HEK293 (cell line): ENCODE data around the gene NFS1.

Experiments
- AEBP2 ChIP-seq: fragments of 450-650 bp; formaldehyde crosslinking; IDR thresholded peaks from 2 replicates; pipeline ENCODE4 v1.5.1; 2016; ENCODE audit warnings: missing biosample characterization, missing genetic modification characterization, borderline replicate concordance
- ATF2 ChIP-seq: fragments of 450-650 bp; formaldehyde crosslinking; IDR thresholded peaks from 2 replicates; pipeline ENCODE4 v1.5.1; 2016; ENCODE audit warnings: missing biosample characterization, missing genetic modification characterization, low read depth
- EGR2 ChIP-seq: fragments of 450-650 bp; formaldehyde crosslinking; IDR thresholded peaks from 2 replicates; pipeline ENCODE4 v1.5.1; 2016; ENCODE audit warnings: low read depth, missing biosample characterization, missing genetic modification characterization
- GFI1B ChIP-seq: fragments of 450-650 bp; formaldehyde crosslinking; IDR thresholded peaks from 2 replicates; pipeline ENCODE4 v1.5.1; 2016; ENCODE audit warnings: missing biosample characterization, missing genetic modification characterization
- HOXA7 ChIP-seq: sonication (generic); formaldehyde crosslinking; IDR thresholded peaks from 2 replicates; pipeline ENCODE4 v1.8.1; 2022; ENCODE audit warnings: missing genetic modification reagents, borderline replicate concordance
- HOXC10 ChIP-seq: sonication (generic); formaldehyde crosslinking; IDR thresholded peaks from 2 replicates; pipeline ENCODE4 v1.8.1; 2023; ENCODE audit warnings: mild to moderate bottlenecking, missing genetic modification reagents
- KLF10 ChIP-seq: fragments of 450-650 bp; IDR thresholded peaks from 2 replicates; pipeline ENCODE4 v1.5.1; 2018; ENCODE audit warnings: missing biosample characterization, mild to moderate bottlenecking, missing genetic modification characterization
- YY2 ChIP-seq: fragments of 450-650 bp; formaldehyde crosslinking; IDR thresholded peaks from 2 replicates; pipeline ENCODE4 v1.5.1; 2016; ENCODE audit warnings: missing biosample characterization, missing genetic modification characterization
- ZBTB20 ChIP-seq: fragments of 450-650 bp; formaldehyde crosslinking; IDR thresholded peaks from 2 replicates; pipeline ENCODE4 v1.5.1; 2016; ENCODE audit warnings: missing biosample characterization, missing genetic modification characterization
- ZBTB48 ChIP-seq: fragments of 450-650 bp; formaldehyde crosslinking; IDR thresholded peaks from 2 replicates; pipeline ENCODE4 v1.5.1; 2016; ENCODE audit warnings: missing biosample characterization, missing genetic modification characterization
- ZNF10 ChIP-seq: fragments of 450-650 bp; formaldehyde crosslinking; IDR thresholded peaks from 2 replicates; pipeline ENCODE4 v1.5.1; 2017; ENCODE audit warnings: missing biosample characterization, missing genetic modification characterization
- ZNF132 ChIP-seq: fragments of 450-650 bp; formaldehyde crosslinking; IDR thresholded peaks from 2 replicates; pipeline ENCODE4 v1.5.1; 2017; ENCODE audit warnings: missing biosample characterization, missing genetic modification characterization, borderline replicate concordance
- ZNF133 ChIP-seq: fragments of 450-650 bp; formaldehyde crosslinking; IDR thresholded peaks from 2 replicates; pipeline ENCODE4 v1.5.1; 2016; ENCODE audit warnings: missing biosample characterization, missing genetic modification characterization
- ZNF146 ChIP-seq: fragments of 450-650 bp; formaldehyde crosslinking; IDR thresholded peaks from 2 replicates; pipeline ENCODE4 v1.5.1; 2016; ENCODE audit warnings: missing biosample characterization, missing genetic modification characterization
- ZNF202 ChIP-seq: fragments of 450-650 bp; formaldehyde crosslinking; IDR thresholded peaks from 2 replicates; pipeline ENCODE4 v1.5.1; 2016; ENCODE audit warnings: missing biosample characterization, missing genetic modification characterization, borderline replicate concordance
- ZNF23 ChIP-seq: fragments of 450-650 bp; formaldehyde crosslinking; IDR thresholded peaks from 2 replicates; pipeline ENCODE4 v1.5.1; 2016; ENCODE audit warnings: missing biosample characterization, missing genetic modification characterization, borderline replicate concordance
- ZNF239 ChIP-seq: fragments of 450-650 bp; formaldehyde crosslinking; IDR thresholded peaks from 2 replicates; pipeline ENCODE4 v1.5.1; 2016; ENCODE audit warnings: missing biosample characterization, missing genetic modification characterization
- ZNF248 ChIP-seq: fragments of 450-650 bp; formaldehyde crosslinking; IDR thresholded peaks from 2 replicates; pipeline ENCODE4 v1.5.1; 2017; ENCODE audit warnings: missing biosample characterization, missing genetic modification characterization
- ZNF324 ChIP-seq: fragments of 450-650 bp; formaldehyde crosslinking; IDR thresholded peaks from 2 replicates; pipeline ENCODE4 v1.5.1; 2016; ENCODE audit warnings: missing biosample characterization, missing genetic modification characterization
- ZNF350 ChIP-seq: fragments of 450-650 bp; formaldehyde crosslinking; IDR thresholded peaks from 2 replicates; pipeline ENCODE4 v1.5.0; 2017; ENCODE audit warnings: missing biosample characterization, mild to moderate bottlenecking, missing genetic modification characterization
- ZNF510 ChIP-seq: fragments of 450-650 bp; formaldehyde crosslinking; IDR thresholded peaks from 2 replicates; pipeline ENCODE4 v1.5.1; 2018; ENCODE audit warnings: mild to moderate bottlenecking, missing genetic modification characterization, missing biosample characterization; ENCODE audit not compliant: insufficient replicate concordance
- ZNF560 ChIP-seq: fragments of 450-650 bp; formaldehyde crosslinking; IDR thresholded peaks from 2 replicates; pipeline ENCODE4 v1.5.1; 2017; ENCODE audit warnings: missing biosample characterization, missing genetic modification characterization, borderline replicate concordance
- ZNF571 ChIP-seq: fragments of 450-650 bp; formaldehyde crosslinking; IDR thresholded peaks from 2 replicates; pipeline ENCODE4 v1.5.0; 2017; ENCODE audit warnings: missing biosample characterization, missing genetic modification characterization
- ZNF76 ChIP-seq: fragments of 450-650 bp; formaldehyde crosslinking; IDR thresholded peaks from 2 replicates; pipeline ENCODE4; 2016; ENCODE audit warnings: low read depth, missing biosample characterization, missing genetic modification characterization, borderline replicate concordance
- ZNF843 ChIP-seq: fragments of 450-650 bp; formaldehyde crosslinking; IDR thresholded peaks from 2 replicates; pipeline ENCODE4 v1.5.1; 2016; ENCODE audit warnings: missing biosample characterization, missing genetic modification characterization
- TF ChIP-seq, protein P1 (sequence below): fragments of 450-650 bp; formaldehyde crosslinking; IDR thresholded peaks from 2 replicates; pipeline ENCODE4 v1.5.1; 2016; ENCODE audit warnings: missing biosample characterization, missing genetic modification characterization
- TF ChIP-seq, protein P2 (sequence below): fragments of 450-650 bp; formaldehyde crosslinking; IDR thresholded peaks from 2 replicates; pipeline ENCODE4; 2016; ENCODE audit warnings: missing biosample characterization, missing genetic modification characterization
- TF ChIP-seq, protein P3 (sequence below): fragments of 450-650 bp; formaldehyde crosslinking; IDR thresholded peaks from 2 replicates; pipeline ENCODE4 v1.5.1; 2016; ENCODE audit warnings: missing biosample characterization, missing genetic modification characterization
- TF ChIP-seq, protein P4 (sequence below): fragments of 450-650 bp; IDR thresholded peaks from 2 replicates; pipeline ENCODE4 v1.5.1; 2018; ENCODE audit warnings: missing biosample characterization, missing genetic modification characterization

The NFS1 gene

DNA sequence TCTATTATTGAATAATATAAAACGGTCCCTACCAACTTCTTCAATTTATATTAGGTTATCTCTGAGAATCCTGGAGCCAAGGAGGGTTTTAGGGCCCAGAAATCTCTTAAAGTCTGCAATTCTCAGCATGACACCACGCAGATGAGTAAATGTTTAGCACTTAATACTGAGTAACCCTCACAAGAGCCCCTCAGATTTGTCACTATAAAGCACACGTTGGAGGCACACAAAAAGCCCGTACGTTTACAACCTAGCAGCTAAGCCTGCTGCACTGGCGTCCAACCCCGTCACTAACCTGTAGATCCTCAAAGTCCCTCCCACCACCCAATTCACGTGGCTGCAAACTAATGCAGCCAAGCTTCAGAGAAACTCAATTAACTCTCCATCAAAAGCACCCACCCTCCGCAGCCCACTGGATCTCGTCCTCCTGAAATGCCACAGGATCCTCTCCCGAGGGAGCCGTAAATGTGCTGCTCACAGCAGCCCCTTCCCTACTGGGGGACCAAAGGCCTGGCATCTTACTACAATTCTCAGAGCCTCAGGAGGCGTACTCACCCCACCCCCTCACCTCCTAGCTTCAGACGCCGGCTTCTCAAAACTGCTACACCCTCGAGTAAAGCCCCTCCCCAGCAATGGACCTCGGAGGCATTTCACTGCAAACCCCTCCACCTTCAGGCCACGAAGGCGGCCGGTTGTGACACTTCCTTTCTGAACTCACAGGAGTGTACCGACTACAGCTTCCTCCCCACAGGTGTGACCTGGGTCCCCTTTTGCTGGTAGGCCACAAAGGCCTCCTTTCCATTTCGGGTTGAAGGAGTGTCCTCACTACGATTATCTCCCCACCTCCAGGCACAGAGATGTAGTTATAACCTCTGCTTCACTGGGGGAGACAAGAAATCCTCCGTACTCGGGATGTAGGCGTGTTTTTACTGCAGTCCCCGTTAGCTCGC lies 35.4 kb downstream of the NFS1 start (continued):
- no peak for TF ChIP-seq ZNF571
- no peak for TF ChIP-seq ZNF843 (tag by site-specific recombination)
- no peak for TF ChIP-seq GFI1B
- TF ChIP-seq ZNF146 (tag by site-specific recombination), result no peak
- no peak for TF ChIP-seq KLF10 (tag by site-specific recombination)
- TF ChIP-seq, protein P1, sequence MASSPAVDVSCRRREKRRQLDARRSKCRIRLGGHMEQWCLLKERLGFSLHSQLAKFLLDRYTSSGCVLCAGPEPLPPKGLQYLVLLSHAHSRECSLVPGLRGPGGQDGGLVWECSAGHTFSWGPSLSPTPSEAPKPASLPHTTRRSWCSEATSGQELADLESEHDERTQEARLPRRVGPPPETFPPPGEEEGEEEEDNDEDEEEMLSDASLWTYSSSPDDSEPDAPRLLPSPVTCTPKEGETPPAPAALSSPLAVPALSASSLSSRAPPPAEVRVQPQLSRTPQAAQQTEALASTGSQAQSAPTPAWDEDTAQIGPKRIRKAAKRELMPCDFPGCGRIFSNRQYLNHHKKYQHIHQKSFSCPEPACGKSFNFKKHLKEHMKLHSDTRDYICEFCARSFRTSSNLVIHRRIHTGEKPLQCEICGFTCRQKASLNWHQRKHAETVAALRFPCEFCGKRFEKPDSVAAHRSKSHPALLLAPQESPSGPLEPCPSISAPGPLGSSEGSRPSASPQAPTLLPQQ (tag by site-specific recombination), result 0 out of 2 replicates have a peak, but pooled peaks have one; percentile 9
- TF ChIP-seq HOXA7 (CRISPR knock-in tag), result no peak
- no peak for TF ChIP-seq ZNF202 (tag by site-specific recombination)
- TF ChIP-seq EGR2, result peak; percentile 84
- no peak for TF ChIP-seq ZNF132 (tag by site-specific recombination)
- TF ChIP-seq, protein P2, sequence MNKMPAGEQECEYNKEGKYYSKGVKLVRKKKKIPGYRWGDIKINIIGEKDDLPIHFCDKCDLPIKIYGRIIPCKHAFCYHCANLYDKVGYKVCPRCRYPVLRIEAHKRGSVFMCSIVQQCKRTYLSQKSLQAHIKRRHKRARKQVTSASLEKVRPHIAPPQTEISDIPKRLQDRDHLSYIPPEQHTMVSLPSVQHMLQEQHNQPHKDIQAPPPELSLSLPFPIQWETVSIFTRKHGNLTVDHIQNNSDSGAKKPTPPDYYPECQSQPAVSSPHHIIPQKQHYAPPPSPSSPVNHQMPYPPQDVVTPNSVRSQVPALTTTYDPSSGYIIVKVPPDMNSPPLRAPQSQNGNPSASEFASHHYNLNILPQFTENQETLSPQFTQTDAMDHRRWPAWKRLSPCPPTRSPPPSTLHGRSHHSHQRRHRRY (tag by site-specific recombination), result no peak
- TF ChIP-seq YY2, result no peak
- no peak for TF ChIP-seq ZNF560 (tag by site-specific recombination)
- TF ChIP-seq ZNF324 (tag by site-specific recombination), result no peak
- TF ChIP-seq ZBTB48 (tag by site-specific recombination), result no peak
- TF ChIP-seq, protein P3, sequence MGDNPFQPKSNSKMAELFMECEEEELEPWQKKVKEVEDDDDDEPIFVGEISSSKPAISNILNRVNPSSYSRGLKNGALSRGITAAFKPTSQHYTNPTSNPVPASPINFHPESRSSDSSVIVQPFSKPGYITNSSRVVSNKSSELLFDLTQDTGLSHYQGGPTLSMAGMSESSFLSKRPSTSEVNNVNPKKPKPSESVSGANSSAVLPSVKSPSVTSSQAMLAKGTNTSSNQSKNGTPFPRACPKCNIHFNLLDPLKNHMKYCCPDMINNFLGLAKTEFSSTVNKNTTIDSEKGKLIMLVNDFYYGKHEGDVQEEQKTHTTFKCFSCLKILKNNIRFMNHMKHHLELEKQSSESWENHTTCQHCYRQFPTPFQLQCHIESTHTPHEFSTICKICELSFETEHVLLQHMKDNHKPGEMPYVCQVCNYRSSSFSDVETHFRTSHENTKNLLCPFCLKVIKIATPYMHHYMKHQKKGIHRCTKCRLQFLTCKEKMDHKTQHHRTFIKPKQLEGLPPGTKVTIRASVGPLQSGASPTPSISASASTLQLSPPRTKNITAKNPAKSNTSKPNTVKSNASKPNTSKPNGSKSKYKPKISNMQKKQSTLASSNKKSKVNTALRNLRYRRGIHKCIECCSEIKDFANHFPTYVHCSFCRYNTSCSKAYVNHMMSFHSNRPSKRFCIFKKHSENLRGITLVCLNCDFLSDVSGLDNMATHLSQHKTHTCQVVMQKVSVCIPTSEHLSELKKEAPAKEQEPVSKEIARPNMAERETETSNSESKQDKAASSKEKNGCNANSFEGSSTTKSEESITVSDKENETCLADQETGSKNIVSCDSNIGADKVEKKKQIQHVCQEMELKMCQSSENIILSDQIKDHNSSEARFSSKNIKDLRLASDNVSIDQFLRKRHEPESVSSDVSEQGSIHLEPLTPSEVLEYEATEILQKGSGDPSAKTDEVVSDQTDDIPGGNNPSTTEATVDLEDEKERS (tag by site-specific recombination), result no peak
- no peak for TF ChIP-seq ZNF10 (tag by site-specific recombination)
- TF ChIP-seq ZNF133, result no peak
- TF ChIP-seq ZNF248 (tag by site-specific recombination), result no peak
- TF ChIP-seq, protein P4, sequence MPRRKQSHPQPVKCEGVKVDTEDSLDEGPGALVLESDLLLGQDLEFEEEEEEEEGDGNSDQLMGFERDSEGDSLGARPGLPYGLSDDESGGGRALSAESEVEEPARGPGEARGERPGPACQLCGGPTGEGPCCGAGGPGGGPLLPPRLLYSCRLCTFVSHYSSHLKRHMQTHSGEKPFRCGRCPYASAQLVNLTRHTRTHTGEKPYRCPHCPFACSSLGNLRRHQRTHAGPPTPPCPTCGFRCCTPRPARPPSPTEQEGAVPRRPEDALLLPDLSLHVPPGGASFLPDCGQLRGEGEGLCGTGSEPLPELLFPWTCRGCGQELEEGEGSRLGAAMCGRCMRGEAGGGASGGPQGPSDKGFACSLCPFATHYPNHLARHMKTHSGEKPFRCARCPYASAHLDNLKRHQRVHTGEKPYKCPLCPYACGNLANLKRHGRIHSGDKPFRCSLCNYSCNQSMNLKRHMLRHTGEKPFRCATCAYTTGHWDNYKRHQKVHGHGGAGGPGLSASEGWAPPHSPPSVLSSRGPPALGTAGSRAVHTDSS, result 0 out of 2 replicates have a peak, but pooled peaks have one; percentile 8
- TF ChIP-seq HOXC10, result no peak
- TF ChIP-seq ZNF239 (tag by site-specific recombination), result no peak
- no peak for TF ChIP-seq ZNF76 (tag by site-specific recombination)
- no peak for TF ChIP-seq ZNF350 (tag by site-specific recombination)
- no peak for TF ChIP-seq AEBP2 (tag by site-specific recombination)
- TF ChIP-seq ATF2, result no peak
- TF ChIP-seq ZNF23, result no peak
- TF ChIP-seq ZNF510 (tag by site-specific recombination), result no peak
- no peak for TF ChIP-seq ZBTB20 (tag by site-specific recombination)
